H1 (cell line): ENCODE results near the gene CD28. TPM values are rescaled to one million over a fixed set of nuclear protein-coding genes. Genes with fewer than 3 reads are reported as not detected.

Experiments
- BCL11A ChIP-seq, 2 experiments: IDR thresholded peaks; one replicate each; pipeline ENCODE4 v1.6.1; 2011; ENCODE audit warnings: low read depth in 2 of 2, low read length in 2 of 2, mild to moderate bottlenecking in 2 of 2
- polyA plus RNA-seq, 7 experiments: library from polyadenylated mRNA; depleted of rRNA in 3 of 7; stranded (reverse) in 5 of 7; unstranded in 2 of 7; fragments of >200 nt in 5 of 7; fragments of 200-250 nt in 2 of 7; gene quantifications; 1 replicate in 5 of 7; 2 replicates in 1 of 7; 4 replicates in 1 of 7; pipeline versions ENCODE4 v1.2.1 to v1.2.3, GENCODE V29; 2011 to 2013; ENCODE audit warnings: missing spikeins in 2 of 7, mixed read lengths in 2 of 7
- total RNA-seq: library from RNA; stranded (reverse); fragmentation: NEBNext Ultra II Directional; extraction: Animal tissue kit (Norgen Biotek cat#: 25700); gene quantifications from 2 replicates; pipeline ENCODE4 v1.2.1, GENCODE V29; 2021
- TF ChIP-seq, protein P1 (sequence below): IDR thresholded peaks from 2 replicates; pipeline ENCODE4 v1.6.1; 2011; ENCODE audit warnings: low read depth, mild to moderate bottlenecking, low read length; ENCODE audit not compliant: insufficient read depth

CD28 gene
- total and polyA plus RNA-seq, 2 of the 8 experiments (the other 6 are each of a cell fraction or from before 2014, with no cell fraction given) = not detected

- TF ChIP-seq, protein P1, sequence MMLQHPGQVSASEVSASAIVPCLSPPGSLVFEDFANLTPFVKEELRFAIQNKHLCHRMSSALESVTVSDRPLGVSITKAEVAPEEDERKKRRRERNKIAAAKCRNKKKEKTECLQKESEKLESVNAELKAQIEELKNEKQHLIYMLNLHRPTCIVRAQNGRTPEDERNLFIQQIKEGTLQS = no peak
- TF ChIP-seq BCL11A (IDR thresholded peaks at IDR 0.05; ENCODE audit: low read depth in 2 of 2, low read length in 2 of 2) = no peak
- TF ChIP-seq, all 59 proteins: peak for 0
These were observed 69.2 kb downstream of the CD28 start (continued) for GRCh38 chr2:203775684-203776083.
